ENCODE results near the gene KIR2DL3. TPM values are rescaled to one million over a fixed set of nuclear protein-coding genes. Genes with fewer than 3 reads are reported as not detected.
"Not testable (repeated sequence)": the region's sequence is repeated elsewhere in the genome, so short reads cannot be mapped to it uniquely, and the experiment has no call there.

KIR2DL3 gene
- total and polyA plus RNA-seq, 7 donors: not detected

- WGBS, 3 donors: 55 to 76% (median 66%) methylated on average over 15 to 18 of the region's 18 CpGs
- no peak for TF ChIP-seq CTCF (IDR thresholded peaks at IDR 0.05)
- intact Hi-C loops (cut with DNase I): no loop called here
Observed at GRCh38 chr19:54709212-54709948, 28.9 kb upstream of the KIR2DL3 start.

GRCh38 chr19:54709956-54710355, 28.4 kb upstream of the KIR2DL3 start:
- ATAC-seq: not testable (repeated sequence)
- WGBS, 3 donors: 56 to 74% (median 59%) methylated on average over 11 of the region's 13 CpGs

More at GRCh38 chr19:54709212-54709948, 28.9 kb upstream of the KIR2DL3 start:
- Histone ChIP-seq H3K27me3 (ENCODE audit: insufficient read depth in 3 of 3, low read length in 2 of 3) (peaks cover 0 to 1% (median 0%) of the 10 kb centered on the region in 3 donors), H3K36me3 (ENCODE audit: insufficient read depth in 1 of 2, low read depth in 1 of 2) (no peaks in the 10 kb centered on the region), H3K4me1 (no peaks in the 10 kb centered on the region), H3K9me3 (no peaks in the 10 kb centered on the region), H3K4me3 (no peak overlapping the region), H3K27ac (no peak overlapping the region)
- DNase-seq (no peak), ATAC-seq (no peak)

GRCh38 chr19:54724142-54724541, 14.2 kb upstream of the KIR2DL3 start, which contains the start of gene KIR3DL3:
Gene KIR3DL3 (plus strand): TSS chr19:54724442. CDS start chr19:54724497, 55 bp downstream.
- WGBS, 3 donors: 81 to 86% (median 84%) methylated on average over 9 of the region's 9 CpGs
- intact Hi-C loops (cut with DNase I): no loop called here
- ATAC-seq: no peak
- Histone ChIP-seq H3K27me3 (ENCODE audit: insufficient read depth in 3 of 3, low read length in 2 of 3) (peaks cover 0 to 4% (median 0%) of the 10 kb centered on the region in 3 donors), H3K36me3 (ENCODE audit: insufficient read depth in 1 of 2, low read depth in 1 of 2) (no peaks in the 10 kb centered on the region), H3K27ac (no peak within 1 kb of the TSS), H3K4me3 (no peak within 1 kb of the TSS), H3K9me3 (peaks cover 32% of the 10 kb centered on the region), H3K4me1 (no peaks in the 10 kb centered on the region)
- no peak for DNase-seq
- TF ChIP-seq CTCF (IDR thresholded peaks at IDR 0.05): no peak

More at GRCh38 chr19:54709956-54710355, 28.4 kb upstream of the KIR2DL3 start:
- DNase-seq; H3K9me3 ChIP-seq; H3K27me3 ChIP-seq (ENCODE audit: insufficient read depth in 3 of 3, low read length in 2 of 3); H3K4me1 ChIP-seq; intact Hi-C loops (cut with DNase I); H3K27ac ChIP-seq; H3K36me3 ChIP-seq (ENCODE audit: insufficient read depth in 1 of 2, low read depth in 1 of 2); H3K4me3 ChIP-seq: not testable (repeated sequence)

- ATAC-seq (no peak), DNase-seq (no peak)
- H3K27me3 ChIP-seq (ENCODE audit: insufficient read depth in 3 of 3, low read length in 2 of 3): peaks cover 0 to 4% (median 0%) of the 10 kb centered on the region in 3 donors
- WGBS, 3 donors: 49 to 63% (median 62%) methylated on average over 3 of the region's 3 CpGs
- H3K4me3 ChIP-seq: no peak overlapping the region
- peaks cover 30% of the 10 kb centered on the region for H3K9me3 ChIP-seq
- H3K36me3 ChIP-seq (ENCODE audit: insufficient read depth in 1 of 2, low read depth in 1 of 2): no peaks in the 10 kb centered on the region
- no peak for TF ChIP-seq CTCF (IDR thresholded peaks at IDR 0.05)
- intact Hi-C loops (cut with DNase I): no loop called here
- H3K27ac ChIP-seq: no peak overlapping the region
- no peaks in the 10 kb centered on the region for H3K4me1 ChIP-seq
Observed at GRCh38 chr19:54724644-54725043, 13.7 kb upstream of the KIR2DL3 start.

- H3K36me3 ChIP-seq (ENCODE audit: insufficient read depth in 1 of 2, low read depth in 1 of 2): no peaks in the 10 kb centered on the region
- H3K27me3 ChIP-seq (ENCODE audit: insufficient read depth in 3 of 3, low read length in 2 of 3): peaks cover 0 to 4% (median 0%) of the 10 kb centered on the region in 3 donors
- H3K4me3 ChIP-seq: no peak overlapping the region
- 73 to 90% (median 77%) methylated on average over 6 to 7 of the region's 7 CpGs for WGBS, 3 donors
- H3K4me1 ChIP-seq: no peaks in the 10 kb centered on the region
- no peak overlapping the region for H3K27ac ChIP-seq
- intact Hi-C loops (cut with DNase I): no loop called here
- H3K9me3 ChIP-seq: peaks cover 24% of the 10 kb centered on the region
- ATAC-seq (no peak), DNase-seq (no peak)
- no peak for TF ChIP-seq CTCF (IDR thresholded peaks at IDR 0.05)
Observed at GRCh38 chr19:54725321-54725720, 13.0 kb upstream of the KIR2DL3 start.
